Liver (tissue), 9 donors: Measurements from ENCODE around the gene CDCA3. TPM values are rescaled to one million over a fixed set of nuclear protein-coding genes. Genes with fewer than 3 reads are reported as not detected.

ENCODE experiments used
- DNase-seq: peaks from one replicate; pipeline ENCODE4 v3.0.0-alpha.2; 2017; ENCODE audit warnings: low spot score
- H3K27ac ChIP-seq, 2 donors: one replicate each; pipeline ENCODE4 v1.7.0; 2013; ENCODE audit warnings: inconsistent platforms in 2 of 2, low read length in 2 of 2, control low read depth in 1 of 2, low read depth in 1 of 2, mild to moderate bottlenecking in 1 of 2
- H3K27me3 ChIP-seq, 4 donors: one replicate each; pipeline versions ENCODE4 v1.6.1 to v1.7.0; 2013; ENCODE audit warnings: low read length in 3 of 4, inconsistent platforms in 1 of 4, mild to moderate bottlenecking in 1 of 4, moderate library complexity in 1 of 4; ENCODE audit not compliant: control insufficient read depth in 4 of 4, insufficient read depth in 4 of 4
- H3K36me3 ChIP-seq, 4 donors: one replicate each; pipeline versions ENCODE4 v1.6.1 to v1.7.0; 2013; ENCODE audit warnings: low read length in 3 of 4, mild to moderate bottlenecking in 3 of 4, low read depth in 1 of 4, moderate library complexity in 1 of 4; ENCODE audit not compliant: control insufficient read depth in 4 of 4, insufficient read depth in 3 of 4
- H3K4me1 ChIP-seq, 4 donors: one replicate each; pipeline versions ENCODE4 v1.6.1 to v1.7.0; 2013; ENCODE audit warnings: low read length in 3 of 4, mild to moderate bottlenecking in 3 of 4, moderate library complexity in 1 of 4; ENCODE audit not compliant: control insufficient read depth in 4 of 4, insufficient read depth in 4 of 4
- H3K4me3 ChIP-seq, 3 donors: one replicate each; pipeline versions ENCODE4 v1.6.1 to v1.7.0; 2013; ENCODE audit warnings: low read length in 3 of 3, control low read depth in 1 of 3, low read depth in 1 of 3, mild to moderate bottlenecking in 1 of 3
- H3K9ac ChIP-seq, 2 donors: one replicate each; pipeline ENCODE4 v1.7.0; 2013; ENCODE audit warnings: low read length in 2 of 2, mild to moderate bottlenecking in 2 of 2, moderate library complexity in 2 of 2, control low read depth in 1 of 2, low read depth in 1 of 2
- H3K9me3 ChIP-seq, 4 donors: one replicate each; pipeline versions ENCODE4 v1.6.1 to v1.7.0; 2013; ENCODE audit warnings: low read length in 3 of 4; ENCODE audit not compliant: control insufficient read depth in 4 of 4
- CTCF ChIP-seq: fragments of 150-350 bp; IDR thresholded peaks from 2 replicates; pipeline ENCODE4 v1.5.1; 2017; ENCODE audit warnings: improper control_type of control experiment, low read depth, low read length; ENCODE audit not compliant: missing input control
- EGR1 ChIP-seq, 2 donors: IDR thresholded peaks; 2 replicates each; pipeline ENCODE4 v1.6.1; 2016 to 2018; ENCODE audit warnings: antibody characterized with exemption in 2 of 2, low read depth in 2 of 2
- FOXA2 ChIP-seq: IDR thresholded peaks from 2 replicates; pipeline ENCODE4 v1.6.1; 2016; ENCODE audit warnings: antibody characterized with exemption
- HNF4A ChIP-seq, 2 donors: conservative IDR thresholded peaks; 2 replicates each; pipeline ENCODE4 v1.6.1; 2016; ENCODE audit warnings: antibody characterized with exemption in 2 of 2, mild to moderate bottlenecking in 2 of 2
- RAD21 ChIP-seq, 2 donors: IDR thresholded peaks; 2 replicates each; pipeline ENCODE4 v1.6.1; 2016; ENCODE audit warnings: antibody characterized with exemption in 2 of 2, mild to moderate bottlenecking in 2 of 2
- REST ChIP-seq: IDR thresholded peaks from 2 replicates; pipeline ENCODE4 v1.6.1; 2016; ENCODE audit warnings: antibody characterized with exemption, mild to moderate bottlenecking
- SP1 ChIP-seq: IDR thresholded peaks from 2 replicates; pipeline ENCODE4 v1.6.1; 2018; ENCODE audit warnings: antibody characterized with exemption, mild to moderate bottlenecking
- TAF1 ChIP-seq: conservative IDR thresholded peaks from 2 replicates; pipeline ENCODE4 v1.6.1; 2016; ENCODE audit warnings: antibody characterized with exemption, mild to moderate bottlenecking
- YY1 ChIP-seq: IDR thresholded peaks from 2 replicates; pipeline ENCODE4 v1.6.1; 2016; ENCODE audit warnings: antibody characterized with exemption, mild to moderate bottlenecking
- WGBS: extraction: QIAGEN DNeasy Blood & Tissue Kit; methylation state at CpG from one replicate; pipeline ENCODE4 v1.1.7; 2013; 5-methylcytosine and 5-hydroxymethylcytosine counted together
- polyA plus RNA-seq, 2 donors: library from polyadenylated mRNA; stranded (reverse) in 1 of 2; unstranded in 1 of 2; fragments of 200-250 nt in 1 of 2; fragments of >200 nt in 1 of 2; fragmentation: Nextera tagmentation in 1 of 2; extraction: Ambion mirVana in 1 of 2; gene quantifications; one replicate each; pipeline versions ENCODE4 v1.2.1 to v1.2.3, GENCODE V29; 2013 to 2015
- total RNA-seq, 2 donors: library from RNA; depleted of rRNA; stranded (reverse); fragments of >200 nt; gene quantifications; one replicate each; pipeline ENCODE4 v1.2.3, GENCODE V29; 2014
- TF ChIP-seq, protein P1 (sequence below): IDR thresholded peaks from 2 replicates; pipeline ENCODE4 v1.6.1; 2016; ENCODE audit warnings: antibody characterized with exemption
- TF ChIP-seq, protein P2 (sequence below): IDR thresholded peaks from 2 replicates; pipeline ENCODE4 v1.6.1; 2016; ENCODE audit warnings: antibody characterized with exemption
- donor health status: healthy.
- donor health status: healthy.
- donor health status: healthy.
- donor health status: healthy.
- donor health status: healthy.

CDCA3 gene
- total and polyA plus RNA-seq, 4 donors: 0.25 to 26.0 (median 2.6) TPM

DNA sequence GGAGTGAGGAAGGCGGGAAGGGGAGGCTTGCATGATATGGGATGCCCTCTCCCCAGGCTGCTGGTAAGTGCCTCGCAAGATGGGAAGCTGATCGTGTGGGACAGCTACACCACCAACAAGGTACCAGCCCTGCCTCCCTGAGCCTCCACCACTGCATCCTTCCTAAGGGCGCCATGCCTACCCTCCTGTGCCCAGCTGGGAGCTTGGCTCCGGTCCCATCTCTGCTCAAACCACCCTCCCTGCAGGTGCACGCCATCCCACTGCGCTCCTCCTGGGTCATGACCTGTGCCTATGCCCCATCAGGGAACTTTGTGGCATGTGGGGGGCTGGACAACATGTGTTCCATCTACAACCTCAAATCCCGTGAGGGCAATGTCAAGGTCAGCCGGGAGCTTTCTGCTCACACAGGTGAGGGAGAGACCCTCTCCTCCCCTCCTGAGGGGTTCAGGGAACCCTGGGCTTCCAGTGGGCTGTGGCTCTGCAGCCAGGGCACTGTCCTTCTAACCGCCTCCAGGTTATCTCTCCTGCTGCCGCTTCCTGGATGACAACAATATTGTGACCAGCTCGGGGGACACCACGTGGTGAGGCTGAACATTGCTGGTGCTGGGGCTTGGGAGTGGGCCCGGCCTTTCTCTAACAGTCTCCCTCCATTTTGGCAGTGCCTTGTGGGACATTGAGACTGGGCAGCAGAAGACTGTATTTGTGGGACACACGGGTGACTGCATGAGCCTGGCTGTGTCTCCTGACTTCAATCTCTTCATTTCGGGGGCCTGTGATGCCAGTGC is 7.8 kb downstream of the CDCA3 start:
- WGBS: 61% methylated on average over 16 of the region's 16 CpGs
- no peak for DNase-seq
- no peaks in the 10 kb centered on the region for H3K27me3 ChIP-seq
- no peaks in the 10 kb centered on the region for H3K36me3 ChIP-seq
- H3K27ac ChIP-seq: no peak overlapping the region
- no peaks in the 10 kb centered on the region for H3K9me3 ChIP-seq
- H3K4me3 ChIP-seq: no peak overlapping the region
- H3K9ac ChIP-seq: no peak overlapping the region
- H3K4me1 ChIP-seq: no peaks in the 10 kb centered on the region
- TF ChIP-seq REST: no peak
- TF ChIP-seq, protein P1, sequence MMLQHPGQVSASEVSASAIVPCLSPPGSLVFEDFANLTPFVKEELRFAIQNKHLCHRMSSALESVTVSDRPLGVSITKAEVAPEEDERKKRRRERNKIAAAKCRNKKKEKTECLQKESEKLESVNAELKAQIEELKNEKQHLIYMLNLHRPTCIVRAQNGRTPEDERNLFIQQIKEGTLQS: no peak
- TF ChIP-seq RAD21 (IDR thresholded peaks at IDR 0.05): peak in 1 of 2 donors; percentile 42
- no peak for TF ChIP-seq YY1
- no peak for TF ChIP-seq FOXA2
- peak; percentile 4 for TF ChIP-seq CTCF
- no peak for TF ChIP-seq TAF1

DNA sequence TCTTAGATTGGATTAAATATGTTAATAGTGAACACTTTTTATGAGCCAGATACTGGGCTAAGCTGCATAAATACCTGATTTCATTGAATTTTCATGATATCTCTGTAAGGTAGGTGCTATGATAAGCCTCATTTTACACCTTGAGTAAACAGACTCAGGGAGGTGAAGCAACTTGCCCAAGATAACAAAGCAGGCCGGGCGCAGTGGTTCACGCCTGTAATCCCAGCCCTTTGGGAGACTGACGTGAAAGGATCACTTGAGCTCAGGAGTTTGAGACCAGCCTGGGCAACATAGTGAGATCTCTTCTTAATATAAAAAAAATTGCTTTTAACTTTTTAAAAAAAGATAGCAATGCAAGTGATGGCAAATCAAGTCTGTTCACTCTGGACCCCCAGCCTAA is 9.0 kb downstream of the CDCA3 start:
- no peak for DNase-seq
- H3K27ac ChIP-seq: no peak overlapping the region
- WGBS: 84% methylated on average over 4 of the region's 4 CpGs
- no peak for TF ChIP-seq EGR1 (IDR thresholded peaks at IDR 0.05; ENCODE audit: low read depth in 2 of 2)
- TF ChIP-seq YY1: no peak
- no peak for TF ChIP-seq HNF4A (conservative IDR thresholded peaks at IDR 0.05)
- TF ChIP-seq, protein P2, sequence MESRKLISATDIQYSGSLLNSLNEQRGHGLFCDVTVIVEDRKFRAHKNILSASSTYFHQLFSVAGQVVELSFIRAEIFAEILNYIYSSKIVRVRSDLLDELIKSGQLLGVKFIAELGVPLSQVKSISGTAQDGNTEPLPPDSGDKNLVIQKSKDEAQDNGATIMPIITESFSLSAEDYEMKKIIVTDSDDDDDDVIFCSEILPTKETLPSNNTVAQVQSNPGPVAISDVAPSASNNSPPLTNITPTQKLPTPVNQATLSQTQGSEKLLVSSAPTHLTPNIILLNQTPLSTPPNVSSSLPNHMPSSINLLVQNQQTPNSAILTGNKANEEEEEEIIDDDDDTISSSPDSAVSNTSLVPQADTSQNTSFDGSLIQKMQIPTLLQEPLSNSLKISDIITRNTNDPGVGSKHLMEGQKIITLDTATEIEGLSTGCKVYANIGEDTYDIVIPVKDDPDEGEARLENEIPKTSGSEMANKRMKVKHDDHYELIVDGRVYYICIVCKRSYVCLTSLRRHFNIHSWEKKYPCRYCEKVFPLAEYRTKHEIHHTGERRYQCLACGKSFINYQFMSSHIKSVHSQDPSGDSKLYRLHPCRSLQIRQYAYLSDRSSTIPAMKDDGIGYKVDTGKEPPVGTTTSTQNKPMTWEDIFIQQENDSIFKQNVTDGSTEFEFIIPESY: no peak
- TF ChIP-seq SP1: no peak
- H3K27me3 ChIP-seq: no peaks in the 10 kb centered on the region
- H3K4me3 ChIP-seq: no peak overlapping the region
- H3K4me1 ChIP-seq: no peaks in the 10 kb centered on the region
- no peak overlapping the region for H3K9ac ChIP-seq
- no peaks in the 10 kb centered on the region for H3K9me3 ChIP-seq
- H3K36me3 ChIP-seq: peaks cover 0 to 2% (median 0%) of the 10 kb centered on the region in 4 donors
